Spleen (tissue), 11 donors: ENCODE measurements around the gene TBXAS1. TPM values are rescaled to one million over a fixed set of nuclear protein-coding genes. Genes with fewer than 3 reads are reported as not detected.

Experiments used
- DNase-seq: peaks from one replicate; pipeline ENCODE4 v3.0.0-alpha.2; 2020
- H3K27ac ChIP-seq, 8 donors: fragments of 200-600 bp; sonication (generic) in 7 of 8; 1 replicate in 4 of 8; 2 replicates in 4 of 8; pipeline versions ENCODE4 v1.5.0 to v1.8.0; 2016 to 2021; ENCODE audit warnings: inconsistent platforms in 4 of 8, mild to moderate bottlenecking in 4 of 8, moderate library complexity in 1 of 8
- H3K27me3 ChIP-seq, 7 donors: fragments of 200-600 bp; sonication (generic) in 6 of 7; replicated peaks in 1 of 7; 1 replicate in 4 of 7; 2 replicates in 3 of 7; pipeline versions ENCODE4 v1.5.0 to v1.8.0; 2016 to 2021; ENCODE audit warnings: inconsistent platforms in 3 of 7, mild to moderate bottlenecking in 1 of 7
- H3K36me3 ChIP-seq, 6 donors: fragments of 200-600 bp; sonication (generic) in 5 of 6; 1 replicate in 4 of 6; 2 replicates in 2 of 6; pipeline versions ENCODE4 v1.5.0 to v1.8.0; 2016 to 2021; ENCODE audit warnings: inconsistent platforms in 2 of 6
- H3K4me1 ChIP-seq, 6 donors: fragments of 200-600 bp; sonication (generic) in 5 of 6; 1 replicate in 3 of 6; 2 replicates in 3 of 6; pipeline versions ENCODE4 v1.5.0 to v1.8.0; 2016 to 2021; ENCODE audit warnings: inconsistent platforms in 3 of 6
- H3K4me3 ChIP-seq, 8 donors: fragments of 200-600 bp; sonication (generic) in 7 of 8; 1 replicate in 4 of 8; 2 replicates in 4 of 8; pipeline versions ENCODE4 v1.5.0 to v1.8.0; 2016 to 2021; ENCODE audit warnings: inconsistent platforms in 4 of 8, mild to moderate bottlenecking in 4 of 8, moderate library complexity in 2 of 8
- H3K9me3 ChIP-seq, 8 donors: fragments of 200-600 bp; sonication (generic) in 7 of 8; 1 replicate in 4 of 8; 2 replicates in 4 of 8; pipeline versions ENCODE4 v1.5.0 to v1.8.0; 2016 to 2021; ENCODE audit warnings: inconsistent platforms in 4 of 8
- POLR2A ChIP-seq, 3 donors: fragments of 450-650 bp; IDR thresholded peaks; one replicate each; pipeline ENCODE4 v1.5.1; 2017; ENCODE audit warnings: antibody characterized with exemption in 3 of 3, mild to moderate bottlenecking in 1 of 3
- POLR2AphosphoS5 ChIP-seq, 3 donors: sonication (generic); formaldehyde crosslinking; IDR thresholded peaks; one replicate each; pipeline ENCODE4 v1.5.1; 2017; ENCODE audit warnings: antibody characterized with exemption in 3 of 3
- WGBS, 5 donors: extraction: QIAGEN DNeasy Blood & Tissue Kit in 3 of 5; methylation state at CpG; one replicate each; pipeline versions ENCODE4 v1.1.5 to v1.1.7; 2013 to 2018; 5-methylcytosine and 5-hydroxymethylcytosine counted together
- intact Hi-C: fragments of 100-400 bp; cut with DNase I; formaldehyde crosslinking; loops from one replicate; pipeline ENCODE4 v1.15.0; 2023; ENCODE audit warnings: low total_unique reads
- polyA plus RNA-seq, 3 donors: library from polyadenylated mRNA; stranded (reverse); fragments of 200-250 nt; gene quantifications; one replicate each; pipeline ENCODE4 v1.2.1, GENCODE V29; 2013
- total RNA-seq, 7 donors: library from RNA; depleted of rRNA in 3 of 7; stranded (reverse); fragments of >200 nt in 3 of 7; fragmentation: NEBNext Ultra II Directional in 4 of 7; extraction: Animal tissue kit (Norgen Biotek cat#: 25700) in 4 of 7; gene quantifications; one replicate each; pipeline versions ENCODE4 v1.1.0 to v1.2.1, GENCODE V29; 2016 to 2021
- TF ChIP-seq, protein P1 (sequence below), 11 experiments: fragments of 200-600 bp in 7 of 11; fragments of 450-650 bp in 4 of 11; sonication (generic) in 4 of 11; IDR thresholded peaks in 8 of 11; conservative IDR thresholded peaks in 3 of 11; 1 replicate in 7 of 11; 2 replicates in 4 of 11; pipeline versions ENCODE4 v1.4.0 to v1.8.0; 2016 to 2021; ENCODE audit warnings: antibody characterized with exemption in 11 of 11, inconsistent platforms in 4 of 11, mild to moderate bottlenecking in 1 of 11
- donor health status: healthy with polysubstance abuse.
- donor health status: DM: no; HTN: no; CAD: no; lungs with moderate emphysema.
- donor health status: DM: no; HTN: no; CAD: no.
- donor health status: Bipolar disorder and iron deficiency.
- donor health status: healthy.
- donor health status: DM: no; HTN: no; CAD: no.
- donor health status: DM: yes; HTN: yes; CAD: no.

TBXAS1 gene
- total and polyA plus RNA-seq, 10 donors, result 19.8 to 287 (median 147) TPM

- intact Hi-C loops, result no loop called here
- 71 to 87% (median 78%) methylated on average over 2 of the region's 2 CpGs for WGBS, 5 donors
- peaks cover 0 to 10% (median 4%) of the 10 kb centered on the region in 8 donors for H3K9me3 ChIP-seq
- H3K4me1 ChIP-seq, result peaks cover 0 to 25% (median 14%) of the 10 kb centered on the region in 6 donors
- no peak overlapping the region for H3K27ac ChIP-seq
- no peaks in the 10 kb centered on the region for H3K27me3 ChIP-seq
- DNase-seq, result no peak
- TF ChIP-seq, protein P1, sequence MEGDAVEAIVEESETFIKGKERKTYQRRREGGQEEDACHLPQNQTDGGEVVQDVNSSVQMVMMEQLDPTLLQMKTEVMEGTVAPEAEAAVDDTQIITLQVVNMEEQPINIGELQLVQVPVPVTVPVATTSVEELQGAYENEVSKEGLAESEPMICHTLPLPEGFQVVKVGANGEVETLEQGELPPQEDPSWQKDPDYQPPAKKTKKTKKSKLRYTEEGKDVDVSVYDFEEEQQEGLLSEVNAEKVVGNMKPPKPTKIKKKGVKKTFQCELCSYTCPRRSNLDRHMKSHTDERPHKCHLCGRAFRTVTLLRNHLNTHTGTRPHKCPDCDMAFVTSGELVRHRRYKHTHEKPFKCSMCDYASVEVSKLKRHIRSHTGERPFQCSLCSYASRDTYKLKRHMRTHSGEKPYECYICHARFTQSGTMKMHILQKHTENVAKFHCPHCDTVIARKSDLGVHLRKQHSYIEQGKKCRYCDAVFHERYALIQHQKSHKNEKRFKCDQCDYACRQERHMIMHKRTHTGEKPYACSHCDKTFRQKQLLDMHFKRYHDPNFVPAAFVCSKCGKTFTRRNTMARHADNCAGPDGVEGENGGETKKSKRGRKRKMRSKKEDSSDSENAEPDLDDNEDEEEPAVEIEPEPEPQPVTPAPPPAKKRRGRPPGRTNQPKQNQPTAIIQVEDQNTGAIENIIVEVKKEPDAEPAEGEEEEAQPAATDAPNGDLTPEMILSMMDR (IDR thresholded peaks at IDR 0.05 in 8 of 11, conservative IDR thresholded peaks at IDR 0.05 in 3 of 11), result no peak
- no peak for TF ChIP-seq POLR2AphosphoS5 (IDR thresholded peaks at IDR 0.05)
- no peak for TF ChIP-seq POLR2A (IDR thresholded peaks at IDR 0.05)
- peaks cover 0 to 95% (median 0%) of the 10 kb centered on the region in 6 donors for H3K36me3 ChIP-seq
- no peak overlapping the region for H3K4me3 ChIP-seq
Measured at GRCh38 chr7:139940866-139941265, 111.8 kb downstream of the TBXAS1 start.

DNA sequence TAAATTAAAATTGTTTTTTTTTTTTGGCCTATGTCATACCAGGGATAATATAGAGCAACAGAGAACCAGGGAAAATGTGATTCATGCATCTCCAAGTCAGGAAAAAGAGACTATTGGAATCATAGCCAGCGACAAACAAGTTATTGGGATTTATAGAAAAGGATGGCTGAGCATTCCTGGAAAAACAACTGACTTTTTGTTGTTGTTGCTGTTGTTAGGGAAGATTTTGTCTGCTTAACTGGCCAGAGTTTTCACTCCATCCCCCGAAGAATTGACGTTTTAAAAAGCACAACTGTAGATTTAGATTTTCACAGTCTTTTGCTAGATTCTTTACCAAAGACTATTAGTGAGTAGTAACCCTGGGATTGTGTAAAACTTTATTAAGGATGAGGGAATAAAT is 112.4 kb downstream of the TBXAS1 start:
- no peak for DNase-seq
- TF ChIP-seq POLR2AphosphoS5 (IDR thresholded peaks at IDR 0.05) (no peak), POLR2A (IDR thresholded peaks at IDR 0.05) (no peak)
- TF ChIP-seq, protein P1 (IDR thresholded peaks at IDR 0.05 in 8 of 11, conservative IDR thresholded peaks at IDR 0.05 in 3 of 11), result no peak
- intact Hi-C loops, result no loop called here

GRCh38 chr7:139941866-139942265 is 112.8 kb downstream of the TBXAS1 start:
- intact Hi-C loops, result no loop called here
- TF ChIP-seq, protein P1 (IDR thresholded peaks at IDR 0.05 in 8 of 11, conservative IDR thresholded peaks at IDR 0.05 in 3 of 11), result no peak
- no peak for TF ChIP-seq POLR2A (IDR thresholded peaks at IDR 0.05)
- no peak for TF ChIP-seq POLR2AphosphoS5 (IDR thresholded peaks at IDR 0.05)
- Histone ChIP-seq H3K4me3 (no peak overlapping the region), H3K9me3 (peaks cover 0 to 19% (median 8%) of the 10 kb centered on the region in 8 donors), H3K4me1 (peaks cover 0 to 19% (median 14%) of the 10 kb centered on the region in 6 donors), H3K27ac (no peak overlapping the region), H3K36me3 (peaks cover 0 to 95% (median 0%) of the 10 kb centered on the region in 6 donors), H3K27me3 (no peaks in the 10 kb centered on the region)
- DNase-seq, result no peak
- WGBS, 5 donors, result 78 to 90% (median 85%) methylated on average over 2 of the region's 2 CpGs

More for the DNA sequence above, 112.4 kb downstream of the TBXAS1 start:
- peaks cover 0 to 15% (median 7%) of the 10 kb centered on the region in 8 donors for H3K9me3 ChIP-seq
- H3K27ac ChIP-seq, result no peak overlapping the region
- peaks cover 0 to 95% (median 0%) of the 10 kb centered on the region in 6 donors for H3K36me3 ChIP-seq
- WGBS, 5 donors, result 87 to 94% (median 93%) methylated on average over 3 of the region's 3 CpGs
- H3K27me3 ChIP-seq, result no peaks in the 10 kb centered on the region
- peaks cover 0 to 24% (median 14%) of the 10 kb centered on the region in 6 donors for H3K4me1 ChIP-seq
- H3K4me3 ChIP-seq, result no peak overlapping the region

DNA sequence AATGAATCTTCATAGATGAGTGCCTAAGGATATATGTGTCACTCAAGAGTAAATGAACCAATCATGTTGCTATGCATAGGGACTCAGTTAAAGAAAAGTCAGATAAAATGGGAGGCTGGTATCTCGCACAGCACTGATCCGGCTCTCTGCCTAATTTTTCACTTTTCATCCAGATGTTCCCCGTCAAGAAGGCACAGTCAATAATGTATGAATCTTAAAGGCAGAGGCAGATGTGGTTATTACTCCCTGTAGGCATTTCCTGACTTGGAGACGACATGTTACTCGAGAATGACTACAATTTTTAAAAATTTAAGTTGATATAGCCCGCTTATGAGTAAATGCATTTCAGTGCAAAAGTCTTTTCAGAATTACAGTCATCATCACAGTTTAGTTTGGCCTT is 113.6 kb downstream of the TBXAS1 start:
- H3K9me3 ChIP-seq, result peaks cover 0 to 27% (median 8%) of the 10 kb centered on the region in 8 donors
- WGBS, 5 donors, result 77 to 86% (median 85%) methylated on average over 6 of the region's 6 CpGs
- H3K4me1 ChIP-seq, result peaks cover 0 to 12% (median 7%) of the 10 kb centered on the region in 6 donors
- no peak overlapping the region for H3K27ac ChIP-seq
- TF ChIP-seq, protein P1 (IDR thresholded peaks at IDR 0.05 in 8 of 11, conservative IDR thresholded peaks at IDR 0.05 in 3 of 11), result no peak
- TF ChIP-seq POLR2AphosphoS5 (IDR thresholded peaks at IDR 0.05), result no peak
- no peak for TF ChIP-seq POLR2A (IDR thresholded peaks at IDR 0.05)
- H3K36me3 ChIP-seq, result peaks cover 0 to 92% (median 0%) of the 10 kb centered on the region in 6 donors
- H3K27me3 ChIP-seq, result no peaks in the 10 kb centered on the region
- DNase-seq, result no peak
- H3K4me3 ChIP-seq, result no peak overlapping the region
- intact Hi-C loops, result no loop called here
